Vagina (tissue), 2 donors: ENCODE results near the gene PCSK6.

Experiments used
- CTCF ChIP-seq, 3 experiments: fragments of 450-650 bp in 2 of 3; fragments of 200-600 bp in 1 of 3; sonication (generic) in 1 of 3; IDR thresholded peaks; one replicate each; pipeline ENCODE4 v1.5.1; 2017 to 2019; ENCODE audit warnings: antibody characterized with exemption in 3 of 3, mild to moderate bottlenecking in 2 of 3, moderate library complexity in 2 of 3
- POLR2A ChIP-seq, 2 donors: fragments of 450-650 bp; IDR thresholded peaks; one replicate each; pipeline ENCODE4 v1.6.1; 2017; ENCODE audit warnings: antibody characterized with exemption in 2 of 2, mild to moderate bottlenecking in 2 of 2, moderate library complexity in 2 of 2
- POLR2AphosphoS5 ChIP-seq, 2 donors: sonication (generic); formaldehyde crosslinking; IDR thresholded peaks; one replicate each; pipeline ENCODE4 v1.9.0; 2017; ENCODE audit warnings: antibody characterized with exemption in 2 of 2, mild to moderate bottlenecking in 2 of 2, low read depth in 1 of 2; ENCODE audit not compliant: insufficient read depth in 1 of 2

- no peak for TF ChIP-seq POLR2AphosphoS5 (IDR thresholded peaks at IDR 0.05; ENCODE audit: insufficient read depth in 1 of 2, low read depth in 1 of 2)
- no peak for TF ChIP-seq CTCF (IDR thresholded peaks at IDR 0.05)
- TF ChIP-seq POLR2A (IDR thresholded peaks at IDR 0.05) = no peak
These were observed 211.5 kb downstream of the PCSK6 start for GRCh38 chr15:101277943-101278564.
